Measurements from ENCODE around the gene SHC3. TPM values are rescaled to one million over a fixed set of nuclear protein-coding genes. Genes with fewer than 3 reads are reported as not detected.

The SHC3 gene
- total and polyA plus RNA-seq, 2 donors (not counting 1 experiment from before 2014, with no cell fraction given): 1.7 to 16.2 TPM

DNA sequence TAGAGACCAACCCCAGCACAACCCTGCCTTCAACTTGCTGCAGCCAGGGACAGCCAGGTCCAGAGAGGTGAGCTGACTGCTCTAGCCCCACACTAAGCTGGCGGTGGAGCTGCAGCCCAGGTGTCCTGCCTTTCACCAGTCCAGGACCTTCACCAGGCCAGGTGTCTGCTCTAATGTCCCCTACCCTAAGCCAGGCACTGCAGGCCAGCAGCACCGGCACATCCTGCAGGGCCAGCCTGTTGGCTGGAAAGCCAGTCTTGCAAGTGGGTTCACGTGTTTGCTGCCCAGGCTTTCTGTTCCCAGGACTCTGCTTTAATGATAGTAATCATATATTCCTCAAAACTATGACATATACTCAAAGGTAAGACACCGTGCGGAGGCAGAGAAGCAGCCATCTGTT, 5.5 kb downstream of the SHC3 start:
- Histone ChIP-seq H2AFZ (ENCODE audit: low read length) (no peak overlapping the region), H3K79me2 (ENCODE audit: control insufficient read depth, insufficient read depth, low read length) (peaks cover 23% of the 10 kb centered on the region), H3K27me3 (ENCODE audit: control insufficient read depth, insufficient read depth, low read length) (no peaks in the 10 kb centered on the region), H3K4me2 (ENCODE audit: extremely low read depth, insufficient read depth, low read length) (no peak overlapping the region), H3K9ac (ENCODE audit: insufficient read depth, low read length) (no peak overlapping the region), H3K36me3 (ENCODE audit: control insufficient read depth, insufficient read depth, low read length) (no peaks in the 10 kb centered on the region), H3K4me1 (ENCODE audit: control insufficient read depth, extremely low read depth, insufficient read depth, low read length) (no peaks in the 10 kb centered on the region), H3K27ac (ENCODE audit: insufficient read depth, low read length) (no peak overlapping the region), H4K20me1 (ENCODE audit: control insufficient read depth, extremely low read depth, insufficient read depth, low read length) (no peaks in the 10 kb centered on the region), H3K4me3 (replicated peaks in 1 of 4; ENCODE audit: control extremely low read depth in 1 of 4, insufficient read depth in 1 of 4, low read depth in 3 of 4, low read length in 4 of 4) (no peak overlapping the region), H3K9me3 (ENCODE audit: control insufficient read depth, insufficient read depth, low read depth, low read length) (no peaks in the 10 kb centered on the region)
- TF ChIP-seq EZH2 (IDR thresholded peaks at IDR 0.05; ENCODE audit: low read length, missing control alignments): no peak
- TF ChIP-seq, protein P1, sequence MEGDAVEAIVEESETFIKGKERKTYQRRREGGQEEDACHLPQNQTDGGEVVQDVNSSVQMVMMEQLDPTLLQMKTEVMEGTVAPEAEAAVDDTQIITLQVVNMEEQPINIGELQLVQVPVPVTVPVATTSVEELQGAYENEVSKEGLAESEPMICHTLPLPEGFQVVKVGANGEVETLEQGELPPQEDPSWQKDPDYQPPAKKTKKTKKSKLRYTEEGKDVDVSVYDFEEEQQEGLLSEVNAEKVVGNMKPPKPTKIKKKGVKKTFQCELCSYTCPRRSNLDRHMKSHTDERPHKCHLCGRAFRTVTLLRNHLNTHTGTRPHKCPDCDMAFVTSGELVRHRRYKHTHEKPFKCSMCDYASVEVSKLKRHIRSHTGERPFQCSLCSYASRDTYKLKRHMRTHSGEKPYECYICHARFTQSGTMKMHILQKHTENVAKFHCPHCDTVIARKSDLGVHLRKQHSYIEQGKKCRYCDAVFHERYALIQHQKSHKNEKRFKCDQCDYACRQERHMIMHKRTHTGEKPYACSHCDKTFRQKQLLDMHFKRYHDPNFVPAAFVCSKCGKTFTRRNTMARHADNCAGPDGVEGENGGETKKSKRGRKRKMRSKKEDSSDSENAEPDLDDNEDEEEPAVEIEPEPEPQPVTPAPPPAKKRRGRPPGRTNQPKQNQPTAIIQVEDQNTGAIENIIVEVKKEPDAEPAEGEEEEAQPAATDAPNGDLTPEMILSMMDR (conservative IDR thresholded peaks at IDR 0.05 in 1 of 2, IDR thresholded peaks at IDR 0.05 in 1 of 2; ENCODE audit: low read depth in 1 of 2, low read length in 2 of 2): no peak
- no peak for DNase-seq (ENCODE audit: low read depth in 2 of 2)

GRCh38 chr9:89172398-89172797, 6.2 kb downstream of the SHC3 start:
- no peaks in the 10 kb centered on the region for H3K4me1 ChIP-seq (ENCODE audit: control insufficient read depth, extremely low read depth, insufficient read depth, low read length)
- no peak for DNase-seq (ENCODE audit: low read depth in 2 of 2)
- H2AFZ ChIP-seq (ENCODE audit: low read length): no peak overlapping the region
- H3K4me3 ChIP-seq (replicated peaks in 1 of 4; ENCODE audit: control extremely low read depth in 1 of 4, insufficient read depth in 1 of 4, low read depth in 3 of 4, low read length in 4 of 4): no peak overlapping the region
- H3K4me2 ChIP-seq (ENCODE audit: extremely low read depth, insufficient read depth, low read length): no peak overlapping the region
- no peak overlapping the region for H3K27ac ChIP-seq (ENCODE audit: insufficient read depth, low read length)
- no peak overlapping the region for H3K9ac ChIP-seq (ENCODE audit: insufficient read depth, low read length)
- TF ChIP-seq, protein P1 (conservative IDR thresholded peaks at IDR 0.05 in 1 of 2, IDR thresholded peaks at IDR 0.05 in 1 of 2; ENCODE audit: low read depth in 1 of 2, low read length in 2 of 2): no peak
- no peak for TF ChIP-seq EZH2 (IDR thresholded peaks at IDR 0.05; ENCODE audit: low read length, missing control alignments)
- H3K36me3 ChIP-seq (ENCODE audit: control insufficient read depth, insufficient read depth, low read length): no peaks in the 10 kb centered on the region
- no peaks in the 10 kb centered on the region for H3K9me3 ChIP-seq (ENCODE audit: control insufficient read depth, insufficient read depth, low read depth, low read length)
- H4K20me1 ChIP-seq (ENCODE audit: control insufficient read depth, extremely low read depth, insufficient read depth, low read length): no peaks in the 10 kb centered on the region
- peaks cover 20% of the 10 kb centered on the region for H3K79me2 ChIP-seq (ENCODE audit: control insufficient read depth, insufficient read depth, low read length)
- no peaks in the 10 kb centered on the region for H3K27me3 ChIP-seq (ENCODE audit: control insufficient read depth, insufficient read depth, low read length)

GRCh38 chr9:89171693-89172092, 6.9 kb downstream of the SHC3 start:
- no peaks in the 10 kb centered on the region for H4K20me1 ChIP-seq (ENCODE audit: control insufficient read depth, extremely low read depth, insufficient read depth, low read length)
- H3K79me2 ChIP-seq (ENCODE audit: control insufficient read depth, insufficient read depth, low read length): peaks cover 19% of the 10 kb centered on the region
- no peak for TF ChIP-seq EZH2 (IDR thresholded peaks at IDR 0.05; ENCODE audit: low read length, missing control alignments)
- TF ChIP-seq, protein P1 (conservative IDR thresholded peaks at IDR 0.05 in 1 of 2, IDR thresholded peaks at IDR 0.05 in 1 of 2; ENCODE audit: low read depth in 1 of 2, low read length in 2 of 2): no peak

More at GRCh38 chr9:89171693-89172092, 6.9 kb downstream of the SHC3 start:
- no peaks in the 10 kb centered on the region for H3K36me3 ChIP-seq (ENCODE audit: control insufficient read depth, insufficient read depth, low read length)
- no peak overlapping the region for H3K27ac ChIP-seq (ENCODE audit: insufficient read depth, low read length)
- no peaks in the 10 kb centered on the region for H3K4me1 ChIP-seq (ENCODE audit: control insufficient read depth, extremely low read depth, insufficient read depth, low read length)
- no peak overlapping the region for H3K4me2 ChIP-seq (ENCODE audit: extremely low read depth, insufficient read depth, low read length)
- H3K9me3 ChIP-seq (ENCODE audit: control insufficient read depth, insufficient read depth, low read depth, low read length): no peaks in the 10 kb centered on the region
- no peak for DNase-seq (ENCODE audit: low read depth in 2 of 2)
- no peaks in the 10 kb centered on the region for H3K27me3 ChIP-seq (ENCODE audit: control insufficient read depth, insufficient read depth, low read length)
- no peak overlapping the region for H3K9ac ChIP-seq (ENCODE audit: insufficient read depth, low read length)
- no peak overlapping the region for H3K4me3 ChIP-seq (replicated peaks in 1 of 4; ENCODE audit: control extremely low read depth in 1 of 4, insufficient read depth in 1 of 4, low read depth in 3 of 4, low read length in 4 of 4)
- no peak overlapping the region for H2AFZ ChIP-seq (ENCODE audit: low read length)
